HepG2 (cell line): ENCODE measurements around the gene TMEM184B. TPM values are rescaled to one million over a fixed set of nuclear protein-coding genes. Genes with fewer than 3 reads are reported as not detected.

Experiments used
- ATM ChIP-seq: fragments of 450-650 bp; IDR thresholded peaks from 2 replicates; pipeline ENCODE4 v1.7.1; 2017; ENCODE audit warnings: mild to moderate bottlenecking, borderline replicate concordance
- CCAR2 ChIP-seq: fragments of 200-400 bp; formaldehyde crosslinking; optimal IDR thresholded peaks from 2 replicates; pipeline ENCODE3; 2018; ENCODE audit warnings: low read depth, mild to moderate bottlenecking, low read length, moderate library complexity
- DDIT3 ChIP-seq: sonication (generic); formaldehyde crosslinking; IDR thresholded peaks from 2 replicates; pipeline ENCODE4 v1.4.0; 2020; ENCODE audit warnings: mild to moderate bottlenecking, missing genetic modification reagents
- EHMT2 ChIP-seq: fragments of 200-600 bp; sonication (generic); IDR thresholded peaks from 2 replicates; pipeline ENCODE4 v1.7.0; 2017; ENCODE audit warnings: antibody characterized with exemption, low read depth, low read length, borderline replicate concordance
- HDAC1 ChIP-seq: sonication (generic); formaldehyde crosslinking; IDR thresholded peaks from 2 replicates; pipeline ENCODE4 v1.5.1; 2020; ENCODE audit warnings: mild to moderate bottlenecking, missing genetic modification reagents
- HNF1B ChIP-seq: sonication (generic); formaldehyde crosslinking; IDR thresholded peaks from 2 replicates; pipeline ENCODE4 v1.5.1; 2020; ENCODE audit warnings: mild to moderate bottlenecking, moderate library complexity, missing genetic modification reagents
- PAF1 ChIP-seq: IDR thresholded peaks from 2 replicates; pipeline ENCODE4 v1.6.1; 2016; ENCODE audit warnings: missing genetic modification reagents, missing compliant biosample characterization
- RARA ChIP-seq: IDR thresholded peaks from 2 replicates; pipeline ENCODE4 v1.6.1; 2016; ENCODE audit warnings: missing genetic modification reagents, missing compliant biosample characterization
- RFXAP ChIP-seq: sonication (generic); formaldehyde crosslinking; IDR thresholded peaks from 2 replicates; pipeline ENCODE4 v1.4.0; 2020; ENCODE audit warnings: missing genetic modification reagents, borderline replicate concordance
- RXRA ChIP-seq: sonication (generic); formaldehyde crosslinking; IDR thresholded peaks from 2 replicates; pipeline ENCODE4 v1.5.1; 2020; ENCODE audit warnings: missing genetic modification reagents
- SIN3A ChIP-seq: IDR thresholded peaks from 2 replicates; pipeline ENCODE4 v1.6.1; 2011; ENCODE audit warnings: low read depth, mild to moderate bottlenecking, control low read depth, low read length, borderline replicate concordance
- SIX1 ChIP-seq: sonication (generic); formaldehyde crosslinking; IDR thresholded peaks from 2 replicates; pipeline ENCODE4 v1.4.0; 2020; ENCODE audit warnings: missing genetic modification reagents, borderline replicate concordance
- SUZ12 ChIP-seq: fragments of 150-350 bp; IDR thresholded peaks from 2 replicates; pipeline ENCODE4 v1.6.1; 2014; ENCODE audit warnings: low read depth, low read length
- TOPORS ChIP-seq: sonication (generic); formaldehyde crosslinking; IDR thresholded peaks from 2 replicates; pipeline ENCODE4 v1.8.0; 2023; ENCODE audit warnings: mild to moderate bottlenecking, missing genetic modification reagents
- USF2 ChIP-seq, 2 experiments: sonication (generic) in 1 of 2; formaldehyde crosslinking in 1 of 2; IDR thresholded peaks; 2 replicates each; pipeline versions ENCODE4 v1.5.1 to v1.6.1; 2011 to 2020; ENCODE audit warnings: borderline replicate concordance in 1 of 2, low read depth in 1 of 2, low read length in 1 of 2, mild to moderate bottlenecking in 1 of 2, missing genetic modification reagents in 1 of 2, moderate library complexity in 1 of 2
- ZBTB21 ChIP-seq: sonication (generic); formaldehyde crosslinking; IDR thresholded peaks from 2 replicates; pipeline ENCODE4 v1.4.0; 2020; ENCODE audit warnings: missing genetic modification reagents
- ZFP91 ChIP-seq: sonication (generic); formaldehyde crosslinking; IDR thresholded peaks from 2 replicates; pipeline ENCODE4 v1.9.0; 2022; ENCODE audit warnings: missing genetic modification reagents, mild to moderate bottlenecking, borderline replicate concordance
- polyA plus RNA-seq, 8 experiments: library from polyadenylated mRNA; depleted of rRNA in 3 of 8; stranded (reverse) in 7 of 8; unstranded in 1 of 8; fragments of >200 nt; fragmentation: Illumina TruSeq in 4 of 8; extraction: Trizol in 4 of 8; gene quantifications; 2 replicates each; pipeline versions ENCODE4 v1.2.1 to v1.2.3, GENCODE V29; 2011 to 2016; ENCODE audit warnings: low read depth in 4 of 8, missing spikeins in 1 of 8, mixed read lengths in 1 of 8; ENCODE audit not compliant: insufficient read depth in 1 of 8
- total RNA-seq, 5 experiments: library from RNA; depleted of rRNA; stranded (reverse); fragments of >200 nt; fragmentation: Illumina TruSeq; extraction: Trizol; gene quantifications; 2 replicates each; pipeline ENCODE4 v1.2.3, GENCODE V29; 2016; ENCODE audit warnings: low read depth in 1 of 5
- TF ChIP-seq, protein P1 (sequence below): sonication (generic); formaldehyde crosslinking; IDR thresholded peaks from 2 replicates; pipeline ENCODE4 v1.4.0; 2020; ENCODE audit warnings: missing genetic modification reagents, borderline replicate concordance

The TMEM184B gene
- total and polyA plus RNA-seq, 2 of the 13 experiments (the other 11 are each of a cell fraction or from before 2014, with no cell fraction given): 15.9 to 16.0 TPM

- no peak for TF ChIP-seq USF2 (IDR thresholded peaks at IDR 0.05; ENCODE audit: low read depth, low read length)
- peak; percentile 5; the same call in 1 of the 2 replicates for TF ChIP-seq USF2 (CRISPR knock-in tag; IDR thresholded peaks at IDR 0.05; ENCODE audit: borderline replicate concordance)
- peak; percentile 71; the same call in 1 of the 2 replicates for TF ChIP-seq SIN3A
- TF ChIP-seq RXRA (CRISPR knock-in tag): 0 out of 2 replicates have a peak, but pooled peaks have one; percentile 1
- no peak for TF ChIP-seq PAF1 (CRISPR knock-in tag)
- TF ChIP-seq SIX1 (CRISPR knock-in tag): 0 out of 2 replicates have a peak, but pooled peaks have one; percentile 17
- TF ChIP-seq SUZ12: no peak
- TF ChIP-seq, protein P1, sequence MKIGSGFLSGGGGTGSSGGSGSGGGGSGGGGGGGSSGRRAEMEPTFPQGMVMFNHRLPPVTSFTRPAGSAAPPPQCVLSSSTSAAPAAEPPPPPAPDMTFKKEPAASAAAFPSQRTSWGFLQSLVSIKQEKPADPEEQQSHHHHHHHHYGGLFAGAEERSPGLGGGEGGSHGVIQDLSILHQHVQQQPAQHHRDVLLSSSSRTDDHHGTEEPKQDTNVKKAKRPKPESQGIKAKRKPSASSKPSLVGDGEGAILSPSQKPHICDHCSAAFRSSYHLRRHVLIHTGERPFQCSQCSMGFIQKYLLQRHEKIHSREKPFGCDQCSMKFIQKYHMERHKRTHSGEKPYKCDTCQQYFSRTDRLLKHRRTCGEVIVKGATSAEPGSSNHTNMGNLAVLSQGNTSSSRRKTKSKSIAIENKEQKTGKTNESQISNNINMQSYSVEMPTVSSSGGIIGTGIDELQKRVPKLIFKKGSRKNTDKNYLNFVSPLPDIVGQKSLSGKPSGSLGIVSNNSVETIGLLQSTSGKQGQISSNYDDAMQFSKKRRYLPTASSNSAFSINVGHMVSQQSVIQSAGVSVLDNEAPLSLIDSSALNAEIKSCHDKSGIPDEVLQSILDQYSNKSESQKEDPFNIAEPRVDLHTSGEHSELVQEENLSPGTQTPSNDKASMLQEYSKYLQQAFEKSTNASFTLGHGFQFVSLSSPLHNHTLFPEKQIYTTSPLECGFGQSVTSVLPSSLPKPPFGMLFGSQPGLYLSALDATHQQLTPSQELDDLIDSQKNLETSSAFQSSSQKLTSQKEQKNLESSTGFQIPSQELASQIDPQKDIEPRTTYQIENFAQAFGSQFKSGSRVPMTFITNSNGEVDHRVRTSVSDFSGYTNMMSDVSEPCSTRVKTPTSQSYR (CRISPR knock-in tag): no peak
- TF ChIP-seq HNF1B (CRISPR knock-in tag): peak; percentile 74
- TF ChIP-seq EHMT2: no peak
- no peak for TF ChIP-seq DDIT3 (CRISPR knock-in tag)
- TF ChIP-seq CCAR2: no peak
- TF ChIP-seq TOPORS: no peak
- TF ChIP-seq ZFP91 (CRISPR knock-in tag): no peak
- peak; percentile 19; the same call in 1 of the 2 replicates for TF ChIP-seq HDAC1 (CRISPR knock-in tag)
- TF ChIP-seq RFXAP: no peak
- TF ChIP-seq ATM: no peak
- no peak for TF ChIP-seq ZBTB21 (CRISPR knock-in tag)
- TF ChIP-seq RARA (CRISPR knock-in tag): no peak
These were observed 45.3 kb upstream of the TMEM184B start (continued) for GRCh38 chr22:38317995-38318715.
